ENCODE results near the gene ATF7. TPM values are rescaled to one million over a fixed set of nuclear protein-coding genes. Genes with fewer than 3 reads are reported as not detected.

The ATF7 gene
- total and polyA plus RNA-seq, 2 donors (not counting 1 experiment from before 2014, with no cell fraction given), result 11.4 to 24.7 TPM

- H3K36me3 ChIP-seq (ENCODE audit: control insufficient read depth, insufficient read depth, low read length), result peaks cover 16% of the 10 kb centered on the region
- H3K4me2 ChIP-seq (ENCODE audit: extremely low read depth, insufficient read depth, low read length), result no peak overlapping the region
- no peak overlapping the region for H2AFZ ChIP-seq (ENCODE audit: low read length)
- no peak overlapping the region for H3K27ac ChIP-seq (ENCODE audit: insufficient read depth, low read length)
- no peaks in the 10 kb centered on the region for H3K79me2 ChIP-seq (ENCODE audit: control insufficient read depth, insufficient read depth, low read length)
- H3K4me3 ChIP-seq (replicated peaks in 1 of 4; ENCODE audit: control extremely low read depth in 1 of 4, insufficient read depth in 1 of 4, low read depth in 3 of 4, low read length in 4 of 4), result no peak overlapping the region
- H3K4me1 ChIP-seq (ENCODE audit: control insufficient read depth, extremely low read depth, insufficient read depth, low read length), result peaks cover 8% of the 10 kb centered on the region
- H3K9ac ChIP-seq (ENCODE audit: insufficient read depth, low read length), result no peak overlapping the region
- no peaks in the 10 kb centered on the region for H4K20me1 ChIP-seq (ENCODE audit: control insufficient read depth, extremely low read depth, insufficient read depth, low read length)
- TF ChIP-seq CTCF (conservative IDR thresholded peaks at IDR 0.05 in 1 of 2, IDR thresholded peaks at IDR 0.05 in 1 of 2; ENCODE audit: low read depth in 1 of 2, low read length in 2 of 2) (no peak), EZH2 (IDR thresholded peaks at IDR 0.05; ENCODE audit: low read length, missing control alignments) (no peak)
- H3K9me3 ChIP-seq (ENCODE audit: control insufficient read depth, insufficient read depth, low read depth, low read length), result no peaks in the 10 kb centered on the region
- H3K27me3 ChIP-seq (ENCODE audit: control insufficient read depth, insufficient read depth, low read length), result no peaks in the 10 kb centered on the region
- no peak for DNase-seq (ENCODE audit: low read depth in 2 of 2)
Measured at GRCh38 chr12:53510181-53510812, 115.9 kb downstream of the ATF7 start.

GRCh38 chr12:53508534-53509170, 117.5 kb downstream of the ATF7 start:
- Histone ChIP-seq H3K4me1 (ENCODE audit: control insufficient read depth, extremely low read depth, insufficient read depth, low read length) (peaks cover 10% of the 10 kb centered on the region), H4K20me1 (ENCODE audit: control insufficient read depth, extremely low read depth, insufficient read depth, low read length) (no peaks in the 10 kb centered on the region), H3K9me3 (ENCODE audit: control insufficient read depth, insufficient read depth, low read depth, low read length) (no peaks in the 10 kb centered on the region), H3K4me3 (replicated peaks in 1 of 4; ENCODE audit: control extremely low read depth in 1 of 4, insufficient read depth in 1 of 4, low read depth in 3 of 4, low read length in 4 of 4) (no peak overlapping the region), H3K4me2 (ENCODE audit: extremely low read depth, insufficient read depth, low read length) (no peak overlapping the region), H3K27me3 (ENCODE audit: control insufficient read depth, insufficient read depth, low read length) (no peaks in the 10 kb centered on the region), H3K79me2 (ENCODE audit: control insufficient read depth, insufficient read depth, low read length) (peaks cover 3% of the 10 kb centered on the region), H3K36me3 (ENCODE audit: control insufficient read depth, insufficient read depth, low read length) (peaks cover 20% of the 10 kb centered on the region), H2AFZ (ENCODE audit: low read length) (no peak overlapping the region), H3K27ac (ENCODE audit: insufficient read depth, low read length) (no peak overlapping the region), H3K9ac (ENCODE audit: insufficient read depth, low read length) (no peak overlapping the region)
- TF ChIP-seq EZH2 (IDR thresholded peaks at IDR 0.05; ENCODE audit: low read length, missing control alignments) (no peak), CTCF (conservative IDR thresholded peaks at IDR 0.05 in 1 of 2, IDR thresholded peaks at IDR 0.05 in 1 of 2; ENCODE audit: low read depth in 1 of 2, low read length in 2 of 2) (peak; percentile 90 to 94)
- DNase-seq (ENCODE audit: low read depth in 2 of 2), result peak; percentile 55 to 70

DNA sequence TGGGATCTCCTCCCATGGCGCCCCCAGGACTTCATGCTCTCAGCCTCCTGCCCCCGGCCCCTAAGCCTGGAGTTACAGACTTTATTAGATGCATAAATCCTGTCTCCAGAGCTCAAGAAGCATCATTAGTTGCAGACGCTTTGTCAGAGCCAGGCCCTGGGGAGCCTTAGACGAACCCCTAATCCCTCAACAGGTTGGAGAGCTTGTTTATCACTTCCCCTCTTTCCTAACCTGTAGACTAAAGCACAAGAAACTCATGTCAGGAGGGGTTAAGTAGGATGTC, 118.6 kb downstream of the ATF7 start:
- H3K27me3 ChIP-seq (ENCODE audit: control insufficient read depth, insufficient read depth, low read length), result no peaks in the 10 kb centered on the region
- no peak overlapping the region for H3K4me2 ChIP-seq (ENCODE audit: extremely low read depth, insufficient read depth, low read length)
- H3K36me3 ChIP-seq (ENCODE audit: control insufficient read depth, insufficient read depth, low read length), result peaks cover 22% of the 10 kb centered on the region
- no peak overlapping the region for H3K4me3 ChIP-seq (replicated peaks in 1 of 4; ENCODE audit: control extremely low read depth in 1 of 4, insufficient read depth in 1 of 4, low read depth in 3 of 4, low read length in 4 of 4)
- H2AFZ ChIP-seq (ENCODE audit: low read length), result no peak overlapping the region
- H3K9me3 ChIP-seq (ENCODE audit: control insufficient read depth, insufficient read depth, low read depth, low read length), result no peaks in the 10 kb centered on the region
- H3K4me1 ChIP-seq (ENCODE audit: control insufficient read depth, extremely low read depth, insufficient read depth, low read length), result peaks cover 10% of the 10 kb centered on the region
- TF ChIP-seq EZH2 (IDR thresholded peaks at IDR 0.05; ENCODE audit: low read length, missing control alignments), result no peak
- TF ChIP-seq CTCF (conservative IDR thresholded peaks at IDR 0.05 in 1 of 2, IDR thresholded peaks at IDR 0.05 in 1 of 2; ENCODE audit: low read depth in 1 of 2, low read length in 2 of 2), result no peak
- no peak overlapping the region for H3K27ac ChIP-seq (ENCODE audit: insufficient read depth, low read length)
- H4K20me1 ChIP-seq (ENCODE audit: control insufficient read depth, extremely low read depth, insufficient read depth, low read length), result no peaks in the 10 kb centered on the region
- H3K79me2 ChIP-seq (ENCODE audit: control insufficient read depth, insufficient read depth, low read length), result peaks cover 7% of the 10 kb centered on the region
- DNase-seq (ENCODE audit: low read depth in 2 of 2), result no peak
- no peak overlapping the region for H3K9ac ChIP-seq (ENCODE audit: insufficient read depth, low read length)
